ENCODE results near the gene GTF3C4.

DNA sequence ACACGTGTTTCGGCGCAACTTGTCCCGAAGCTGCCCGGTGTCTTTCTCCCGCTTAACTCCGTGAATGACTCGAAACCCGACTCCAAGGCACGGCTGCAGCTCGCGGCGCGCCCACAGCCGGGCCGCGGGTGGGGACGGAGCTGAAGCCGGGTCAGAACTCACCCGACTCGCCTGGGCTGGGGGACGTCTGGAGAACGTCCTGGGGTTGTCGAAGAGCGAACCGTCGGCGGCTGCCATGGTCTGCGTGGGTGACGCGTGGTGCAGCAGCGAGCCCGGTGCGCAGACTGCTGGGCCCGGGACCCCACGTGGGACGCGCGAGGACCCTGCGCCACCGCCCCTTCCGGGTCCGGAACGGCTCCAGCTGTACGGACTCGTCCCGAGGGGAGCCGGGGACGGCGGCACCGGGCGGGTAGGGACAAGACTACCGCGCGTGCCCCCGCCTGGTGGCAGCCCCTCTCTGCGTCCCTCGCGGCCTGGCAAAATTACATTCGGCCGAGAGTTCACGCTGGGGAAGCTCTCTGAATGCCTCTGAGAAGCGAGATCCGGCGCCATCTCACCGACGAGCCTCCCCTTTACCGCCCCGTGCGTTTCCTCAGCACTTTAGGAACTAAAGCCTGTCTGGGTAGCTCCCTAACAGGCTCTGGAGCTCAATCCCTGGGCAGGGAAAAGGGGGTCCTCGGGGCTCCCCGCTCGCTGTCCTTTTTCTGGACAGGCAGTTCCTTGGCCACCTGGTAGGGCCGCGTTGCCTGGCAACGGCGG, 387 bp upstream of the GTF3C4 start, which contains the start of gene DDX31:
- TF ChIP-seq EZH2 (IDR thresholded peaks at IDR 0.05; ENCODE audit: insufficient read depth, poor library complexity, severe bottlenecking) (no peak), EZH2phosphoT487 (IDR thresholded peaks at IDR 0.05; ENCODE audit: insufficient read depth, low read depth) (no peak)

All from GM23248 (cell line).